Vagina (tissue), 2 donors: Measurements from ENCODE around the gene FAM185A.
"Not testable (repeated sequence)": the region's sequence is repeated elsewhere in the genome, so short reads cannot be mapped to it uniquely, and the experiment has no call there.

Experiments used
- POLR2A ChIP-seq, 2 donors: fragments of 450-650 bp; IDR thresholded peaks; one replicate each; pipeline ENCODE4 v1.6.1; 2017; ENCODE audit warnings: antibody characterized with exemption in 2 of 2, mild to moderate bottlenecking in 2 of 2, moderate library complexity in 2 of 2
- TF ChIP-seq, protein P1 (sequence below), 3 experiments: fragments of 450-650 bp in 2 of 3; fragments of 200-600 bp in 1 of 3; sonication (generic) in 1 of 3; IDR thresholded peaks; one replicate each; pipeline ENCODE4 v1.5.1; 2017 to 2019; ENCODE audit warnings: antibody characterized with exemption in 3 of 3, mild to moderate bottlenecking in 2 of 3, moderate library complexity in 2 of 3

DNA sequence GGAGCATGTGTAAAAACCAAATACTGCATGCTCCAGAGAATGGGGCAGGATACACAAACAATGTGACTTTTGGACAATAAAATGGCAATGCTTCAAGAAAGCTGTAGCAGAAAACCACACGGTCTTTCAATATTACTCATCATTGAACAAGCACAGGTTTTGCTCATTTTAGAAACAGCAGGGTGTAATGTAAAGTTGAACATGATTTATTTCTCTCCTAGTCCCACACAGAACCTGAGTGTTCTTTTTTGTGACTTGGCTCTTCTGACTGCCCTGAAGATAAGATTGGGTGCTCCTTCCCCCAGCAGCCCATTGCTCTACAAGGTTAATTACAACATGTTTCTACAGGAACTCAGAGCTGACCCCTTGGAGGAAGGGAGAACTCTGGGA, 35.1 kb upstream of the FAM185A start:
- TF ChIP-seq, protein P1, sequence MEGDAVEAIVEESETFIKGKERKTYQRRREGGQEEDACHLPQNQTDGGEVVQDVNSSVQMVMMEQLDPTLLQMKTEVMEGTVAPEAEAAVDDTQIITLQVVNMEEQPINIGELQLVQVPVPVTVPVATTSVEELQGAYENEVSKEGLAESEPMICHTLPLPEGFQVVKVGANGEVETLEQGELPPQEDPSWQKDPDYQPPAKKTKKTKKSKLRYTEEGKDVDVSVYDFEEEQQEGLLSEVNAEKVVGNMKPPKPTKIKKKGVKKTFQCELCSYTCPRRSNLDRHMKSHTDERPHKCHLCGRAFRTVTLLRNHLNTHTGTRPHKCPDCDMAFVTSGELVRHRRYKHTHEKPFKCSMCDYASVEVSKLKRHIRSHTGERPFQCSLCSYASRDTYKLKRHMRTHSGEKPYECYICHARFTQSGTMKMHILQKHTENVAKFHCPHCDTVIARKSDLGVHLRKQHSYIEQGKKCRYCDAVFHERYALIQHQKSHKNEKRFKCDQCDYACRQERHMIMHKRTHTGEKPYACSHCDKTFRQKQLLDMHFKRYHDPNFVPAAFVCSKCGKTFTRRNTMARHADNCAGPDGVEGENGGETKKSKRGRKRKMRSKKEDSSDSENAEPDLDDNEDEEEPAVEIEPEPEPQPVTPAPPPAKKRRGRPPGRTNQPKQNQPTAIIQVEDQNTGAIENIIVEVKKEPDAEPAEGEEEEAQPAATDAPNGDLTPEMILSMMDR (IDR thresholded peaks at IDR 0.05), result not testable (repeated sequence)
- not testable (repeated sequence) for TF ChIP-seq POLR2A (IDR thresholded peaks at IDR 0.05)
